Left lung (tissue), 14 donors: ENCODE data around the gene UCN3. TPM values are rescaled to one million over a fixed set of nuclear protein-coding genes. Genes with fewer than 3 reads are reported as not detected.

Experiments used
- ATAC-seq: fragments of 200-7000 bp; cut with Tn5 transposase; one replicate; pipeline ENCODE4 v1.9.1; 2020; ENCODE audit warnings: moderate library complexity
- DNase-seq, 4 donors: peaks; one replicate each; pipeline ENCODE4 v3.0.0-alpha.2; 2013 to 2020
- H3K27ac ChIP-seq, 2 donors: fragments of 200-600 bp; sonication (generic) in 1 of 2; one replicate each; pipeline versions ENCODE4 v1.5.0 to v1.8.0; 2020 to 2021
- H3K27me3 ChIP-seq, 2 donors: fragments of 200-600 bp; sonication (generic) in 1 of 2; one replicate each; pipeline versions ENCODE4 v1.5.0 to v1.8.0; 2020 to 2021
- H3K36me3 ChIP-seq, 2 donors: fragments of 200-600 bp; sonication (generic) in 1 of 2; one replicate each; pipeline versions ENCODE4 v1.5.0 to v1.8.0; 2020 to 2021
- H3K4me1 ChIP-seq, 2 donors: fragments of 200-600 bp; one replicate each; pipeline ENCODE4 v1.8.0; 2021
- H3K4me3 ChIP-seq, 2 donors: fragments of 200-600 bp; sonication (generic) in 1 of 2; one replicate each; pipeline versions ENCODE4 v1.5.0 to v1.8.0; 2020 to 2021; ENCODE audit warnings: mild to moderate bottlenecking in 1 of 2
- H3K9me3 ChIP-seq, 2 donors: fragments of 200-600 bp; sonication (generic) in 1 of 2; one replicate each; pipeline versions ENCODE4 v1.5.0 to v1.8.0; 2020 to 2021
- CTCF ChIP-seq, 2 donors: fragments of 200-600 bp; sonication (generic) in 1 of 2; IDR thresholded peaks; one replicate each; pipeline versions ENCODE4 v1.5.0 to v1.8.0; 2021; ENCODE audit warnings: antibody characterized with exemption in 2 of 2
- intact Hi-C, 2 donors: fragments of 100-400 bp; cut with DNase I; formaldehyde crosslinking; loops; one replicate each; pipeline versions ENCODE4 v1.11.2 to v1.14.2; 2022
- long read RNA-seq, 12 donors: library from polyadenylated mRNA in 2 of 12; unstranded in 2 of 12; transcript quantifications; one replicate each; pipeline ENCODE4 v2.0.0 and lab custom pipeline, GENCODE V29; 2019 to 2026
- polyA plus RNA-seq, 6 donors: library from polyadenylated mRNA; unstranded; fragments of 120-200 nt; gene quantifications; one replicate each; pipeline ENCODE4 v1.2.1, GENCODE V29; 2013; ENCODE audit not compliant: insufficient read length in 6 of 6
- total RNA-seq, 2 donors: library from RNA; stranded (reverse); fragmentation: NEBNext Ultra II Directional; extraction: Animal tissue kit (Norgen Biotek cat#: 25700); gene quantifications; one replicate each; pipeline ENCODE4 v1.2.1, GENCODE V29; 2021
- donor health status: DM: no; HTN: yes; CAD: no.
- donor health status: DM: no; HTN: no; CAD: no.

UCN3 gene
- total RNA-seq (under 1 TPM in 1 of 2 donors, not detected in 1; 0.35 TPM), polyA plus RNA-seq (1 to 10 TPM in 2 of 6 donors, under 1 TPM in 4; 0.58 to 1.6 (median 0.77) TPM)
- long read RNA-seq, donor 1, partial matches to known transcripts: 0 of 1 reads
- long read RNA-seq, donor 1, other reads (novel, unspliced or antisense): 0 of 1 reads
- long read RNA-seq, donor 2: 0 reads
- long read RNA-seq, donor 3: 0 reads
- long read RNA-seq, donor 4: 0 reads
- long read RNA-seq, donor 5, partial matches to known transcripts: 0 of 2 reads
- long read RNA-seq, donor 5, other reads (novel, unspliced or antisense): 0 of 2 reads
- long read RNA-seq, donor 6: 0 reads
- long read RNA-seq, donor 7: 0 reads
- long read RNA-seq, donor 8: 0 reads
- long read RNA-seq, donor 9: 0 reads
- long read RNA-seq, donor 10: 0 reads
- long read RNA-seq, donor 11: 0 reads
- long read RNA-seq, donor 12: 0 reads

GRCh38 chr10:5364890-5365338, at the start of gene UCN3:
Gene UCN3 (plus strand): TSS chr10:5364966. CDS start chr10:5373721, 8,755 bp downstream.
- Histone ChIP-seq H3K4me1 (no peaks in the 10 kb centered on the region), H3K27ac (no peak within 1 kb of the TSS), H3K27me3 (peaks cover 0 to 31% of the 10 kb centered on the region in 2 donors), H3K4me3 (no peak within 1 kb of the TSS), H3K9me3 (no peaks in the 10 kb centered on the region), H3K36me3 (no peaks in the 10 kb centered on the region)
- DNase-seq (no peak), ATAC-seq (peak; percentile 60)
- no peak for TF ChIP-seq CTCF (IDR thresholded peaks at IDR 0.05)
- intact Hi-C loops: no loop called here

- H3K36me3 ChIP-seq: no peaks in the 10 kb centered on the region
- no peak overlapping the region for H3K4me3 ChIP-seq
- DNase-seq (no peak), ATAC-seq (no peak)
- H3K9me3 ChIP-seq: peaks cover 0 to 1% of the 10 kb centered on the region in 2 donors
- intact Hi-C loops: no loop called here
- H3K27me3 ChIP-seq: no peaks in the 10 kb centered on the region
- H3K27ac ChIP-seq: no peak overlapping the region
- no peaks in the 10 kb centered on the region for H3K4me1 ChIP-seq
- TF ChIP-seq CTCF (IDR thresholded peaks at IDR 0.05): no peak
These were observed 47.1 kb upstream of the UCN3 start for GRCh38 chr10:5317547-5318107.

GRCh38 chr10:5318148-5318547, 46.6 kb upstream of the UCN3 start:
- Histone ChIP-seq H3K27me3 (no peaks in the 10 kb centered on the region), H3K27ac (no peak overlapping the region), H3K4me3 (no peak overlapping the region), H3K4me1 (no peaks in the 10 kb centered on the region), H3K9me3 (peaks cover 0 to 1% of the 10 kb centered on the region in 2 donors), H3K36me3 (no peaks in the 10 kb centered on the region)
- intact Hi-C loops: no loop called here
- TF ChIP-seq CTCF (IDR thresholded peaks at IDR 0.05): no peak
- ATAC-seq (no peak), DNase-seq (no peak)

- Histone ChIP-seq H3K9me3 (peaks cover 0 to 1% of the 10 kb centered on the region in 2 donors), H3K4me1 (no peaks in the 10 kb centered on the region), H3K36me3 (no peaks in the 10 kb centered on the region), H3K27me3 (no peaks in the 10 kb centered on the region), H3K4me3 (no peak overlapping the region), H3K27ac (no peak overlapping the region)
- no peak for TF ChIP-seq CTCF (IDR thresholded peaks at IDR 0.05)
- intact Hi-C loops: no loop called here
- ATAC-seq: no peak
- DNase-seq: no peak
These were observed 44.9 kb upstream of the UCN3 start for GRCh38 chr10:5319863-5320262.

GRCh38 chr10:5321273-5321672, 43.5 kb upstream of the UCN3 start:
- Histone ChIP-seq H3K27ac (no peak overlapping the region), H3K36me3 (no peaks in the 10 kb centered on the region), H3K27me3 (no peaks in the 10 kb centered on the region), H3K4me1 (no peaks in the 10 kb centered on the region), H3K9me3 (peaks cover 0 to 1% of the 10 kb centered on the region in 2 donors), H3K4me3 (no peak overlapping the region)
- no peak for TF ChIP-seq CTCF (IDR thresholded peaks at IDR 0.05)
- DNase-seq: no peak
- intact Hi-C loops: no loop called here
- ATAC-seq: no peak
